ENCODE results near the gene PELI2.

PELI2 gene

GRCh38 chr14:56299306-56299984 lies 181.2 kb downstream of the PELI2 start:
- no peak for DNase-seq (ENCODE audit: low read depth, low spot score)

GRCh38 chr14:56300495-56300894 lies 182.3 kb downstream of the PELI2 start:
- DNase-seq (ENCODE audit: low read depth, low spot score) = peak; percentile 62

- DNase-seq (ENCODE audit: low read depth, low spot score) = peak; percentile 85
These were observed 186.2 kb downstream of the PELI2 start for GRCh38 chr14:56304456-56304855.

- no peak for DNase-seq (ENCODE audit: low read depth, low spot score)
These were observed 191.0 kb downstream of the PELI2 start for GRCh38 chr14:56309198-56309597.

- peak; percentile 60 for DNase-seq (ENCODE audit: low read depth, low spot score)
These were observed 192.4 kb downstream of the PELI2 start for GRCh38 chr14:56310643-56311042.

GRCh38 chr14:56313789-56314188 lies 195.6 kb downstream of the PELI2 start:
- no peak for DNase-seq (ENCODE audit: low read depth, low spot score)

GRCh38 chr14:56318393-56319115 lies 200.3 kb downstream of the PELI2 start:
- no peak for DNase-seq (ENCODE audit: low read depth, low spot score)

GRCh38 chr14:56321861-56322260 lies 203.7 kb downstream of the PELI2 start:
- no peak for DNase-seq (ENCODE audit: low read depth, low spot score)

- DNase-seq (ENCODE audit: low read depth, low spot score) = no peak
These were observed 204.3 kb downstream of the PELI2 start for GRCh38 chr14:56322531-56322930.

- DNase-seq (ENCODE audit: low read depth, low spot score) = no peak
These were observed 206.2 kb downstream of the PELI2 start for GRCh38 chr14:56324454-56324853.

- DNase-seq (ENCODE audit: low read depth, low spot score) = no peak
These were observed 206.9 kb downstream of the PELI2 start for GRCh38 chr14:56324856-56325699.

- DNase-seq (ENCODE audit: low read depth, low spot score) = no peak
These were observed 209.8 kb downstream of the PELI2 start for GRCh38 chr14:56328021-56328420.

- no peak for DNase-seq (ENCODE audit: low read depth, low spot score)
These were observed 213.5 kb downstream of the PELI2 start for GRCh38 chr14:56331592-56332216.

GRCh38 chr14:56333359-56334292 lies 215.4 kb downstream of the PELI2 start:
- peak; percentile 64 for DNase-seq (ENCODE audit: low read depth, low spot score)

GRCh38 chr14:56334458-56334857 lies 216.2 kb downstream of the PELI2 start:
- DNase-seq (ENCODE audit: low read depth, low spot score) = peak; percentile 28

GRCh38 chr14:56338674-56339073 lies 220.5 kb downstream of the PELI2 start:
- no peak for DNase-seq (ENCODE audit: low read depth, low spot score)

GRCh38 chr14:56339855-56340701 lies 221.9 kb downstream of the PELI2 start:
- DNase-seq (ENCODE audit: low read depth, low spot score) = peak; percentile 88

GRCh38 chr14:56340932-56341331 lies 222.7 kb downstream of the PELI2 start:
- DNase-seq (ENCODE audit: low read depth, low spot score) = no peak

GRCh38 chr14:56341766-56342493 lies 223.7 kb downstream of the PELI2 start:
- DNase-seq (ENCODE audit: low read depth, low spot score) = no peak
